HEK293 (cell line): Measurements from ENCODE around the gene PIGQ.

Experiments used
- CTCF ChIP-seq: fragments of 450-650 bp; formaldehyde crosslinking; IDR thresholded peaks from 2 replicates; pipeline ENCODE4 v1.5.1; 2016; ENCODE audit warnings: missing biosample characterization, missing genetic modification characterization
- ZNF114 ChIP-seq: fragments of 450-650 bp; formaldehyde crosslinking; IDR thresholded peaks from 2 replicates; pipeline ENCODE4 v1.5.0; 2017; ENCODE audit warnings: missing biosample characterization, missing genetic modification characterization
- ZNF561 ChIP-seq: fragments of 450-650 bp; IDR thresholded peaks from 2 replicates; pipeline ENCODE4 v1.5.1; 2018; ENCODE audit warnings: missing biosample characterization, missing genetic modification characterization, borderline replicate concordance

GRCh38 chr16:539901-540530 is 29.8 kb upstream of the PIGQ start:
- TF ChIP-seq ZNF561 (tag by site-specific recombination) (no peak), CTCF (no peak), ZNF114 (tag by site-specific recombination) (no peak)
